ENCODE measurements around the gene PARD3B. TPM values are rescaled to one million over a fixed set of nuclear protein-coding genes. Genes with fewer than 3 reads are reported as not detected.

PARD3B gene
- total and polyA plus RNA-seq, 8 donors: 1.8 to 42.6 (median 15.1) TPM

DNA sequence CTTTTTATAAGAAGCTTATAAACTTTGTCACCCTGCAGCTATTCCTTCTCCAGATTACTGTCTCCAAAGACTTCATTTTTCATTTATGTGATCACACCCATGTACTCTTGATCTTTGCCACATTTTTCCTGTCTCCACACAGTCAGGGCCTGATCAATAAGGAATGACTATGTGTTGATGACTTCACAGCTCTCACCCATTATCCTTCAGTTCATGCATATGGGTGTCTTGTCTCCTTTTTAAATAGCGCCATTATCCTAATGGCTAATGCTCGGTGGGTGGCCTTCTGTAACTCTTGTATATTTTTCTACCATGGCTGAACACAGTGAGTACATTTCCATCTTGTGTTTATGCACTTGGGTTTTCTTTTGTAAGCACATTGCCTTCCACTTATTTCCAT is 801.4 kb downstream of the PARD3B start:
- 96 to 100% (median 97%) methylated on average over 2 of the region's 2 CpGs for WGBS, 5 donors
- Histone ChIP-seq H3K4me1 (peaks cover 0 to 4% (median 0%) of the 10 kb centered on the region in 4 donors), H3K27ac (no peak overlapping the region), H3K27me3 (no peaks in the 10 kb centered on the region), H3K9me3 (no peaks in the 10 kb centered on the region), H3K4me3 (no peak overlapping the region), H3K36me3 (no peaks in the 10 kb centered on the region)
- DNase-seq: no peak
- TF ChIP-seq POLR2A (IDR thresholded peaks at IDR 0.05) (no peak), EP300 (IDR thresholded peaks at IDR 0.05) (no peak), POLR2AphosphoS5 (IDR thresholded peaks at IDR 0.05) (no peak)
- TF ChIP-seq, protein P1, sequence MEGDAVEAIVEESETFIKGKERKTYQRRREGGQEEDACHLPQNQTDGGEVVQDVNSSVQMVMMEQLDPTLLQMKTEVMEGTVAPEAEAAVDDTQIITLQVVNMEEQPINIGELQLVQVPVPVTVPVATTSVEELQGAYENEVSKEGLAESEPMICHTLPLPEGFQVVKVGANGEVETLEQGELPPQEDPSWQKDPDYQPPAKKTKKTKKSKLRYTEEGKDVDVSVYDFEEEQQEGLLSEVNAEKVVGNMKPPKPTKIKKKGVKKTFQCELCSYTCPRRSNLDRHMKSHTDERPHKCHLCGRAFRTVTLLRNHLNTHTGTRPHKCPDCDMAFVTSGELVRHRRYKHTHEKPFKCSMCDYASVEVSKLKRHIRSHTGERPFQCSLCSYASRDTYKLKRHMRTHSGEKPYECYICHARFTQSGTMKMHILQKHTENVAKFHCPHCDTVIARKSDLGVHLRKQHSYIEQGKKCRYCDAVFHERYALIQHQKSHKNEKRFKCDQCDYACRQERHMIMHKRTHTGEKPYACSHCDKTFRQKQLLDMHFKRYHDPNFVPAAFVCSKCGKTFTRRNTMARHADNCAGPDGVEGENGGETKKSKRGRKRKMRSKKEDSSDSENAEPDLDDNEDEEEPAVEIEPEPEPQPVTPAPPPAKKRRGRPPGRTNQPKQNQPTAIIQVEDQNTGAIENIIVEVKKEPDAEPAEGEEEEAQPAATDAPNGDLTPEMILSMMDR (IDR thresholded peaks at IDR 0.05): no peak
- intact Hi-C loops (cut with DNase I; ENCODE audit: low total_unique reads): no loop called here

DNA sequence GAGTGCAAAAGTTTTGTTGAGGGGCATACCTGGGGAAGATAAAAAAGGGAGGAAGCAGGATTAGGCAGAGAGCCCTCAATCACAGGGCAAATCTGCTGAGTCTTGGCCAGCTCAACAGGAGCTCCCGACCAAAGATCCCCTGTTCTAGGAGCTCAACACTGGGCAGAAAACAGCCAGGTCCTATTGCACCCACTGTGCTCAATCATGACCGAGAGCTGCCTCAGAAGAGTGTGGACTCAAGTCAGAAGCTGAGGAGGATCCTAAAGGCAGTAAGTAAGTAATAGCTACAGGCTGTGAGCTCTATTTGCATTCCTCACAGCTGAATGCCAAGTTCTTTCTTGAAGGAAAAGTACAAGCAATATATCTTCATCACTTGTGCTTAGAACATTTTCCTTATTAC is 802.6 kb downstream of the PARD3B start:
- no peaks in the 10 kb centered on the region for H3K27me3 ChIP-seq
- 55 to 77% (median 68%) methylated on average over 2 of the region's 2 CpGs for WGBS, 5 donors
- H3K9me3 ChIP-seq: no peaks in the 10 kb centered on the region
- H3K4me3 ChIP-seq: no peak overlapping the region
- H3K36me3 ChIP-seq: no peaks in the 10 kb centered on the region
- TF ChIP-seq POLR2AphosphoS5 (IDR thresholded peaks at IDR 0.05) (no peak), POLR2A (IDR thresholded peaks at IDR 0.05) (no peak), EP300 (IDR thresholded peaks at IDR 0.05) (no peak)
- TF ChIP-seq, protein P1 (IDR thresholded peaks at IDR 0.05): no peak
- peaks cover 0 to 4% (median 0%) of the 10 kb centered on the region in 4 donors for H3K4me1 ChIP-seq
- DNase-seq: no peak
- H3K27ac ChIP-seq: no peak overlapping the region
- intact Hi-C loops (cut with DNase I; ENCODE audit: low total_unique reads): no loop called here

DNA sequence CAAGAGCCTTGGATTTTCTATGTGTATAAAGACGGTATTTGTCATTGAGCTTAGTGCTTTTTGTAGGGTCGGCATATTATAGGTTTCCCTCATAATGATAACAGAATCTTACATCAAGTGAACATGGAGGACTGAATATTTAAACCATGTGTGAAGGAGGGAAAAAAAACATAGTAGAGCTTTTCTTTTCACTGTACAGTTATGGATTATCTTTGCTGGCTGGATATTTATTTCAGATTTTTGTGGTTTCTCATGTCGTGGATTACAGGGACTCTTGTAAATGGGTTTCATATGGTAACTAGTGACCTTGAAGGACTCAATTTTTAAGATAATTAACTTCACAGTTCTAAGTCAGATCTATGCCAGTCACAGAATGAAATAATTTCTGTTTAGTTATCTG is 806.8 kb downstream of the PARD3B start:
- no peaks in the 10 kb centered on the region for H3K9me3 ChIP-seq
- H3K4me3 ChIP-seq: no peak overlapping the region
- H3K4me1 ChIP-seq: peaks cover 0 to 4% (median 0%) of the 10 kb centered on the region in 4 donors
- H3K36me3 ChIP-seq: no peaks in the 10 kb centered on the region
- intact Hi-C loops (cut with DNase I; ENCODE audit: low total_unique reads): no loop called here
- DNase-seq: no peak
- no peaks in the 10 kb centered on the region for H3K27me3 ChIP-seq
- 89 to 97% (median 92%) methylated on average over 3 of the region's 3 CpGs for WGBS, 5 donors
- no peak overlapping the region for H3K27ac ChIP-seq
- no peak for TF ChIP-seq POLR2A (IDR thresholded peaks at IDR 0.05)
- no peak for TF ChIP-seq EP300 (IDR thresholded peaks at IDR 0.05)
- no peak for TF ChIP-seq POLR2AphosphoS5 (IDR thresholded peaks at IDR 0.05)
- TF ChIP-seq, protein P1 (IDR thresholded peaks at IDR 0.05): no peak

DNA sequence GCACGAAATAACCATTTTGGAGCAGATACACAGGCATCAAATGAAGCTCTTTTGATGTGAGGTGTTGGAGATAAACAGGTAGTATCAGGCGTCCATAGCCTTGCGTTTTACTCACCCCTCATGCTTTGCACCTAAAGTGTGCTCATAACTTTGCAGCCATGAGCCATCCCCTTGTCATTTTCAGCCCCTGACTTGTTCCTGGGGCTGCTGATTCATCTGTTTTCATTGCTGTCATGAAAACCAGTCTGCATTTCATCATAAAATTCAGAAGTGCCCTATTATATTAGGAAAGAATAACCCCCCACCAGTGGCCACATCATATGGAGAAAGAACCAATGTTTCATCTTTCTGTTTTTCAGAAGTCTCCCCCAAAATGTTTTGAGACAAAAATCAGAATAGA is 807.3 kb downstream of the PARD3B start:
- intact Hi-C loops (cut with DNase I; ENCODE audit: low total_unique reads): no loop called here
- WGBS, 5 donors: 93 to 97% (median 96%) methylated on average over 3 of the region's 3 CpGs
- TF ChIP-seq POLR2AphosphoS5 (IDR thresholded peaks at IDR 0.05): no peak
- TF ChIP-seq POLR2A (IDR thresholded peaks at IDR 0.05): no peak
- TF ChIP-seq, protein P1 (IDR thresholded peaks at IDR 0.05): no peak
- no peak for TF ChIP-seq EP300 (IDR thresholded peaks at IDR 0.05)
- no peaks in the 10 kb centered on the region for H3K9me3 ChIP-seq
- no peak overlapping the region for H3K4me3 ChIP-seq
- DNase-seq: no peak
- H3K27me3 ChIP-seq: no peaks in the 10 kb centered on the region
- peaks cover 0 to 3% (median 0%) of the 10 kb centered on the region in 4 donors for H3K4me1 ChIP-seq
- no peak overlapping the region for H3K27ac ChIP-seq
- H3K36me3 ChIP-seq: no peaks in the 10 kb centered on the region

All from stomach (tissue), 9 donors.